A549 (cell line): ENCODE results near the gene VAMP4.

Experiments used
- CEBPB ChIP-seq, 2 experiments: fragments of >200 bp in 1 of 2; sonication (Bioruptor Twin) in 1 of 2; formaldehyde crosslinking in 1 of 2; IDR thresholded peaks; 2 replicates each; pipeline ENCODE4 v1.6.1; 2012 to 2016
- CHD2 ChIP-seq: fragments of 150-350 bp; IDR thresholded peaks from 2 replicates; pipeline ENCODE4 v1.6.1; 2014; ENCODE audit warnings: low read length; ENCODE audit not compliant: partially characterized antibody
- CTCF ChIP-seq: fragments of >200 bp; sonication (Bioruptor Twin); formaldehyde crosslinking; IDR thresholded peaks from 3 replicates; pipeline ENCODE4 v1.5.1; 2016
- GATA3 ChIP-seq: IDR thresholded peaks from 2 replicates; pipeline ENCODE4 v1.6.1; 2012; ENCODE audit warnings: borderline replicate concordance
- HDAC2 ChIP-seq: fragments of 200-600 bp; sonication (generic); IDR thresholded peaks from 2 replicates; pipeline ENCODE4 v1.6.1; 2016
- JUN ChIP-seq, 2 experiments: fragments of >200 bp; sonication (Bioruptor Twin); formaldehyde crosslinking; IDR thresholded peaks; 2 replicates in 1 of 2; 3 replicates in 1 of 2; pipeline ENCODE4 v1.6.1; 2016 to 2017
- MAX ChIP-seq: IDR thresholded peaks from 2 replicates; pipeline ENCODE4 v1.6.1; 2012
- POLR2A ChIP-seq: IDR thresholded peaks from 2 replicates; pipeline ENCODE4 v1.6.1; 2012; ENCODE audit warnings: mild to moderate bottlenecking, low read length
- RCOR1 ChIP-seq: fragments of 150-350 bp; IDR thresholded peaks from 2 replicates; pipeline ENCODE4 v1.6.1; 2014; ENCODE audit warnings: antibody characterized with exemption, low read length, low read depth
- USF2 ChIP-seq: fragments of 450-650 bp; IDR thresholded peaks from 2 replicates; pipeline ENCODE4 v1.6.1; 2014; ENCODE audit warnings: antibody characterized with exemption

GRCh38 chr1:171683870-171684269 is 58.0 kb downstream of the VAMP4 start:
- TF ChIP-seq JUN (IDR thresholded peaks at IDR 0.05) (no peak), CTCF (no peak), POLR2A (no peak), HDAC2 (no peak), CHD2 (no peak), CEBPB (IDR thresholded peaks at IDR 0.05) (no peak), MAX (no peak), USF2 (no peak), GATA3 (no peak), RCOR1 (no peak)
